ENCODE data around the gene PHLDB1. TPM values are rescaled to one million over a fixed set of nuclear protein-coding genes. Genes with fewer than 3 reads are reported as not detected.

The PHLDB1 gene
- total and polyA plus RNA-seq, 2 experiments from 2014 or later = 60.2 to 126 TPM

GRCh38 chr11:118662401-118663271 is 55.2 kb downstream of the PHLDB1 start:
- no peak for TF ChIP-seq CTCF (IDR thresholded peaks at IDR 0.05; ENCODE audit: low read depth, low read length)
- no peaks in the 10 kb centered on the region for H3K9me3 ChIP-seq (ENCODE audit: low read depth)
- no peaks in the 10 kb centered on the region for H3K4me1 ChIP-seq (ENCODE audit: low read depth)
- no peak overlapping the region for H3K4me3 ChIP-seq
- H3K27me3 ChIP-seq = no peaks in the 10 kb centered on the region
- no peak for DNase-seq (ENCODE audit: low read depth in 1 of 2, low spot score in 1 of 2)
- no peak overlapping the region for H3K27ac ChIP-seq
- no peaks in the 10 kb centered on the region for H3K36me3 ChIP-seq

- TF ChIP-seq CTCF (IDR thresholded peaks at IDR 0.05; ENCODE audit: low read depth, low read length) = no peak
- H3K9me3 ChIP-seq (ENCODE audit: low read depth) = no peaks in the 10 kb centered on the region
- H3K4me1 ChIP-seq (ENCODE audit: low read depth) = no peaks in the 10 kb centered on the region
- H3K27ac ChIP-seq = no peak overlapping the region
- no peak for DNase-seq (ENCODE audit: low read depth in 1 of 2, low spot score in 1 of 2)
- no peaks in the 10 kb centered on the region for H3K36me3 ChIP-seq
- no peaks in the 10 kb centered on the region for H3K27me3 ChIP-seq
- no peak overlapping the region for H3K4me3 ChIP-seq
Measured at GRCh38 chr11:118663381-118663780, 56.0 kb downstream of the PHLDB1 start.

GRCh38 chr11:118663902-118664301 is 56.5 kb downstream of the PHLDB1 start:
- TF ChIP-seq CTCF (IDR thresholded peaks at IDR 0.05; ENCODE audit: low read depth, low read length) = no peak
- Histone ChIP-seq H3K4me1 (ENCODE audit: low read depth) (no peaks in the 10 kb centered on the region), H3K27me3 (no peaks in the 10 kb centered on the region), H3K36me3 (no peaks in the 10 kb centered on the region), H3K27ac (no peak overlapping the region), H3K4me3 (no peak overlapping the region), H3K9me3 (ENCODE audit: low read depth) (no peaks in the 10 kb centered on the region)
- no peak for DNase-seq (ENCODE audit: low read depth in 1 of 2, low spot score in 1 of 2)

GRCh38 chr11:118666371-118666770 is 59.0 kb downstream of the PHLDB1 start:
- H3K4me3 ChIP-seq = no peak overlapping the region
- H3K27me3 ChIP-seq = no peaks in the 10 kb centered on the region
- H3K27ac ChIP-seq = no peak overlapping the region
- no peak for DNase-seq (ENCODE audit: low read depth in 1 of 2, low spot score in 1 of 2)
- no peaks in the 10 kb centered on the region for H3K4me1 ChIP-seq (ENCODE audit: low read depth)
- TF ChIP-seq CTCF (IDR thresholded peaks at IDR 0.05; ENCODE audit: low read depth, low read length) = no peak
- no peaks in the 10 kb centered on the region for H3K36me3 ChIP-seq
- no peaks in the 10 kb centered on the region for H3K9me3 ChIP-seq (ENCODE audit: low read depth)

- H3K4me1 ChIP-seq (ENCODE audit: low read depth) = no peaks in the 10 kb centered on the region
- no peak for DNase-seq (ENCODE audit: low read depth in 1 of 2, low spot score in 1 of 2)
- no peaks in the 10 kb centered on the region for H3K27me3 ChIP-seq
- H3K36me3 ChIP-seq = no peaks in the 10 kb centered on the region
- TF ChIP-seq CTCF (IDR thresholded peaks at IDR 0.05; ENCODE audit: low read depth, low read length) = no peak
- no peaks in the 10 kb centered on the region for H3K9me3 ChIP-seq (ENCODE audit: low read depth)
- H3K27ac ChIP-seq = no peak overlapping the region
- H3K4me3 ChIP-seq = no peak overlapping the region
Measured at GRCh38 chr11:118670063-118670462, 62.6 kb downstream of the PHLDB1 start.

Measured in cardiac muscle cell (in vitro differentiated cells and primary cell).